Testis (tissue), 3 donors: Measurements from ENCODE around the gene ZNF438. TPM values are rescaled to one million over a fixed set of nuclear protein-coding genes. Genes with fewer than 3 reads are reported as not detected.
"Not testable (repeated sequence)": the region's sequence is repeated elsewhere in the genome, so short reads cannot be mapped to it uniquely, and the experiment has no call there.

ENCODE experiments used
- DNase-seq: peaks from one replicate; pipeline ENCODE4 v3.0.0-alpha.2; 2019
- H3K27ac ChIP-seq, 2 donors: fragments of 200-600 bp; sonication (generic); one replicate each; pipeline ENCODE4 v1.5.1; 2019
- H3K27me3 ChIP-seq: fragments of 200-600 bp; sonication (generic); one replicate; pipeline ENCODE4 v1.5.1; 2019
- H3K36me3 ChIP-seq: fragments of 200-600 bp; sonication (generic); one replicate; pipeline ENCODE4 v1.5.1; 2017; ENCODE audit warnings: low read depth; ENCODE audit errors: missing control alignments
- H3K4me1 ChIP-seq: fragments of 200-600 bp; sonication (generic); one replicate; pipeline ENCODE4 v1.5.1; 2019
- H3K4me3 ChIP-seq, 2 donors: fragments of 200-600 bp; sonication (generic); one replicate each; pipeline ENCODE4 v1.5.1; 2017 to 2019
- H3K9me3 ChIP-seq: fragments of 200-600 bp; sonication (generic); one replicate; pipeline ENCODE4 v1.5.1; 2017
- POLR2A ChIP-seq: fragments of 450-650 bp; IDR thresholded peaks from one replicate; pipeline ENCODE4 v1.6.1; 2017; ENCODE audit warnings: antibody characterized with exemption, mild to moderate bottlenecking, moderate library complexity
- WGBS, 2 donors: methylation state at CpG; one replicate each; pipeline ENCODE4 v1.1.5; 2018; 5-methylcytosine and 5-hydroxymethylcytosine counted together
- intact Hi-C: fragments of 100-400 bp; cut with DNase I; formaldehyde crosslinking; loops from one replicate; pipeline ENCODE4 v1.15.1; 2023; ENCODE audit warnings: low total_unique reads
- polyA plus RNA-seq: library from polyadenylated mRNA; stranded (reverse); fragments of 350-450 nt; fragmentation: Illumina TruSeq; extraction: RNeasy Lipid Tissue Mini Kit (QIAGEN cat#74804); gene quantifications from one replicate; pipeline ENCODE4 v1.2.3, GENCODE V29; 2014; ENCODE audit warnings: low read depth, low replicate concordance; ENCODE audit not compliant: insufficient read depth
- total RNA-seq, 2 donors: library from RNA; depleted of rRNA; stranded (reverse); fragments of >200 nt; gene quantifications; one replicate each; pipeline ENCODE4 v1.2.3, GENCODE V29; 2016
- TF ChIP-seq, protein P1 (sequence below), 3 experiments: fragments of 450-650 bp in 2 of 3; fragments of 200-600 bp in 1 of 3; sonication (generic) in 1 of 3; IDR thresholded peaks; one replicate each; pipeline ENCODE4 v1.5.1; 2016 to 2019; ENCODE audit warnings: antibody characterized with exemption in 3 of 3, mild to moderate bottlenecking in 2 of 3, moderate library complexity in 1 of 3

Gene ZNF438
- total and polyA plus RNA-seq, 3 donors from 2014 or later, result 15.3 to 17.8 (median 16.2) TPM

- 49 to 50% methylated on average over 4 of the region's 4 CpGs for WGBS, 2 donors
- DNase-seq, result no peak
- intact Hi-C loops, result no loop called here
Measured at GRCh38 chr10:30962522-30962921, 69.1 kb downstream of the ZNF438 start.

GRCh38 chr10:30959836-30960210, 71.8 kb downstream of the ZNF438 start:
- no peaks in the 10 kb centered on the region for H3K9me3 ChIP-seq
- H3K4me1 ChIP-seq, result no peaks in the 10 kb centered on the region
- no peak for TF ChIP-seq POLR2A
- TF ChIP-seq, protein P1, sequence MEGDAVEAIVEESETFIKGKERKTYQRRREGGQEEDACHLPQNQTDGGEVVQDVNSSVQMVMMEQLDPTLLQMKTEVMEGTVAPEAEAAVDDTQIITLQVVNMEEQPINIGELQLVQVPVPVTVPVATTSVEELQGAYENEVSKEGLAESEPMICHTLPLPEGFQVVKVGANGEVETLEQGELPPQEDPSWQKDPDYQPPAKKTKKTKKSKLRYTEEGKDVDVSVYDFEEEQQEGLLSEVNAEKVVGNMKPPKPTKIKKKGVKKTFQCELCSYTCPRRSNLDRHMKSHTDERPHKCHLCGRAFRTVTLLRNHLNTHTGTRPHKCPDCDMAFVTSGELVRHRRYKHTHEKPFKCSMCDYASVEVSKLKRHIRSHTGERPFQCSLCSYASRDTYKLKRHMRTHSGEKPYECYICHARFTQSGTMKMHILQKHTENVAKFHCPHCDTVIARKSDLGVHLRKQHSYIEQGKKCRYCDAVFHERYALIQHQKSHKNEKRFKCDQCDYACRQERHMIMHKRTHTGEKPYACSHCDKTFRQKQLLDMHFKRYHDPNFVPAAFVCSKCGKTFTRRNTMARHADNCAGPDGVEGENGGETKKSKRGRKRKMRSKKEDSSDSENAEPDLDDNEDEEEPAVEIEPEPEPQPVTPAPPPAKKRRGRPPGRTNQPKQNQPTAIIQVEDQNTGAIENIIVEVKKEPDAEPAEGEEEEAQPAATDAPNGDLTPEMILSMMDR (IDR thresholded peaks at IDR 0.05), result no peak
- DNase-seq, result no peak
- H3K36me3 ChIP-seq, result no peaks in the 10 kb centered on the region
- intact Hi-C loops, result no loop called here
- no peak overlapping the region for H3K4me3 ChIP-seq
- no peak overlapping the region for H3K27ac ChIP-seq
- H3K27me3 ChIP-seq, result no peaks in the 10 kb centered on the region

More at GRCh38 chr10:30962522-30962921, 69.1 kb downstream of the ZNF438 start:
- TF ChIP-seq, protein P1 (IDR thresholded peaks at IDR 0.05), result no peak
- no peak for TF ChIP-seq POLR2A
- Histone ChIP-seq H3K4me3 (no peak overlapping the region), H3K4me1 (no peaks in the 10 kb centered on the region), H3K27ac (no peak overlapping the region), H3K36me3 (no peaks in the 10 kb centered on the region), H3K9me3 (no peaks in the 10 kb centered on the region), H3K27me3 (no peaks in the 10 kb centered on the region)

GRCh38 chr10:30949218-30949617, 82.4 kb downstream of the ZNF438 start:
- intact Hi-C loops, DNase-seq, H3K9me3 ChIP-seq, H3K4me3 ChIP-seq, H3K27ac ChIP-seq, H3K36me3 ChIP-seq, H3K4me1 ChIP-seq, H3K27me3 ChIP-seq: not testable (repeated sequence)
- 86 to 90% methylated on average over 3 to 4 of the region's 4 CpGs for WGBS, 2 donors

- Histone ChIP-seq H3K9me3 (no peaks in the 10 kb centered on the region), H3K36me3 (no peaks in the 10 kb centered on the region), H3K4me3 (no peak overlapping the region), H3K4me1 (peaks cover 4% of the 10 kb centered on the region), H3K27me3 (no peaks in the 10 kb centered on the region), H3K27ac (peak overlapping the region in 1 of 2 donors; percentile 32)
- no peak for DNase-seq
- WGBS, 2 donors, result 90 to 96% methylated on average over 4 of the region's 4 CpGs
- no peak for TF ChIP-seq POLR2A
- TF ChIP-seq, protein P1 (IDR thresholded peaks at IDR 0.05), result no peak
- intact Hi-C loops, result no loop called here
Measured at GRCh38 chr10:30944005-30944404, 87.7 kb downstream of the ZNF438 start.

DNA sequence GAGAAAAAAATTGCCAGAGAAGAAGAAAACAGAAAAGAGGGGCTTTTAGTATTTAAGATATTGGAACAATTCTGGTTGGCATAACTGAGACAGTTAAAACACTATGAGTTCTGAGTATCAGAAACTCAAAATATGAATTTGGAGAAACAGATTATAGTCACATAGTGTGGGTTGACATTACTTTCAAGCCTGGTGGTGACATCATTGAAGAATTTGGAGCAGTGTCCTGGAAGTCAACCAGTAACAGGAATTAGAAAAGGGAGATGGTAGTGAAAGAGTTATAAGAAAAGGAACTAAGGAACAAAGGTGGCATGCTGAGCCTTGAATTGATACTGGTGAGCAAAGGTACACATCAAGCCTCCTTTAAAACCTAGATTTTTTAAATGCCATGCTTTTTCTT, 88.2 kb downstream of the ZNF438 start:
- DNase-seq, result no peak
- Histone ChIP-seq H3K9me3 (no peaks in the 10 kb centered on the region), H3K4me3 (no peak overlapping the region), H3K27me3 (no peaks in the 10 kb centered on the region), H3K4me1 (peaks cover 4% of the 10 kb centered on the region), H3K36me3 (no peaks in the 10 kb centered on the region), H3K27ac (peak overlapping the region in 1 of 2 donors; percentile 32)
- TF ChIP-seq POLR2A, result no peak
- TF ChIP-seq, protein P1 (IDR thresholded peaks at IDR 0.05), result no peak
- intact Hi-C loops, result no loop called here
